ENCODE measurements around the gene PDIA5.

Gene PDIA5

DNA sequence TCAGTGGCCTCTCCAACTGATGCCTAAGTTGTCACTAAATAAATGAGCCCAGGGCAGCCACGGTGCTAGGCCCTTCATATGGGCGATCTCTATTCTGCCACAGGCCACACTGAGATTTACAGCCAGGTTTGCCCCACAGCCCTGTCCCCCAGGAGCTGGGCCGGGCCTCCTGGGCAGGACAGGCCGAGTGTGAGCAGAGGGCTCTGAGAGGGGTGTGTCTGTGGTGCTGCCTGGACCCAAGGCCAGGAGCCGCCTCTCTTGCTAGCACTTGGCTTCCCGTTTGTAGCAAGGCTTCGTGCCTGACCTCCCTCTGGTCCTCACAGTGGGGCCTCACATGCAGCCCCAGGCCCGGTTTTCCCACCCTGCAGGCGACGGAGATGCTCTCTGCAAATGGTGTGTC is 67.8 kb downstream of the PDIA5 start:
- H3K4me3 ChIP-seq (replicated peaks; ENCODE audit: insufficient read depth, low read length): no peak overlapping the region
- TF ChIP-seq GABPA (IDR thresholded peaks at IDR 0.05; ENCODE audit: low read depth): no peak
- TF ChIP-seq SPI1 (IDR thresholded peaks at IDR 0.05; ENCODE audit: borderline replicate concordance, low read depth): no peak
- TF ChIP-seq, protein P1, sequence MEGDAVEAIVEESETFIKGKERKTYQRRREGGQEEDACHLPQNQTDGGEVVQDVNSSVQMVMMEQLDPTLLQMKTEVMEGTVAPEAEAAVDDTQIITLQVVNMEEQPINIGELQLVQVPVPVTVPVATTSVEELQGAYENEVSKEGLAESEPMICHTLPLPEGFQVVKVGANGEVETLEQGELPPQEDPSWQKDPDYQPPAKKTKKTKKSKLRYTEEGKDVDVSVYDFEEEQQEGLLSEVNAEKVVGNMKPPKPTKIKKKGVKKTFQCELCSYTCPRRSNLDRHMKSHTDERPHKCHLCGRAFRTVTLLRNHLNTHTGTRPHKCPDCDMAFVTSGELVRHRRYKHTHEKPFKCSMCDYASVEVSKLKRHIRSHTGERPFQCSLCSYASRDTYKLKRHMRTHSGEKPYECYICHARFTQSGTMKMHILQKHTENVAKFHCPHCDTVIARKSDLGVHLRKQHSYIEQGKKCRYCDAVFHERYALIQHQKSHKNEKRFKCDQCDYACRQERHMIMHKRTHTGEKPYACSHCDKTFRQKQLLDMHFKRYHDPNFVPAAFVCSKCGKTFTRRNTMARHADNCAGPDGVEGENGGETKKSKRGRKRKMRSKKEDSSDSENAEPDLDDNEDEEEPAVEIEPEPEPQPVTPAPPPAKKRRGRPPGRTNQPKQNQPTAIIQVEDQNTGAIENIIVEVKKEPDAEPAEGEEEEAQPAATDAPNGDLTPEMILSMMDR (IDR thresholded peaks at IDR 0.05; ENCODE audit: insufficient read depth, low read length): no peak
- TF ChIP-seq POLR2AphosphoS5 (IDR thresholded peaks at IDR 0.05; ENCODE audit: low read depth): no peak
- TF ChIP-seq REST (IDR thresholded peaks at IDR 0.05; ENCODE audit: insufficient replicate concordance, low read depth): no peak

GRCh38 chr3:123137001-123137400 is 70.2 kb downstream of the PDIA5 start:
- Histone ChIP-seq H3K27me3 (ENCODE audit: insufficient read depth, poor library complexity, severe bottlenecking) (no peaks in the 10 kb centered on the region), H3K27ac (replicated peaks) (no peak overlapping the region), H3K4me3 (replicated peaks; ENCODE audit: insufficient read depth, low read length) (no peak overlapping the region)
- no peak for DNase-seq (ENCODE audit: low read depth in 1 of 2, low spot score in 1 of 2)
- TF ChIP-seq SPI1 (IDR thresholded peaks at IDR 0.05; ENCODE audit: borderline replicate concordance, low read depth) (no peak), REST (IDR thresholded peaks at IDR 0.05; ENCODE audit: insufficient replicate concordance, low read depth) (no peak), GABPA (IDR thresholded peaks at IDR 0.05; ENCODE audit: low read depth) (no peak)

More for the DNA sequence above, 67.8 kb downstream of the PDIA5 start:
- DNase-seq (ENCODE audit: low read depth in 1 of 2, low spot score in 1 of 2): no peak
- Histone ChIP-seq H3K27me3 (ENCODE audit: insufficient read depth, poor library complexity, severe bottlenecking) (no peaks in the 10 kb centered on the region), H3K27ac (replicated peaks) (no peak overlapping the region)

DNA sequence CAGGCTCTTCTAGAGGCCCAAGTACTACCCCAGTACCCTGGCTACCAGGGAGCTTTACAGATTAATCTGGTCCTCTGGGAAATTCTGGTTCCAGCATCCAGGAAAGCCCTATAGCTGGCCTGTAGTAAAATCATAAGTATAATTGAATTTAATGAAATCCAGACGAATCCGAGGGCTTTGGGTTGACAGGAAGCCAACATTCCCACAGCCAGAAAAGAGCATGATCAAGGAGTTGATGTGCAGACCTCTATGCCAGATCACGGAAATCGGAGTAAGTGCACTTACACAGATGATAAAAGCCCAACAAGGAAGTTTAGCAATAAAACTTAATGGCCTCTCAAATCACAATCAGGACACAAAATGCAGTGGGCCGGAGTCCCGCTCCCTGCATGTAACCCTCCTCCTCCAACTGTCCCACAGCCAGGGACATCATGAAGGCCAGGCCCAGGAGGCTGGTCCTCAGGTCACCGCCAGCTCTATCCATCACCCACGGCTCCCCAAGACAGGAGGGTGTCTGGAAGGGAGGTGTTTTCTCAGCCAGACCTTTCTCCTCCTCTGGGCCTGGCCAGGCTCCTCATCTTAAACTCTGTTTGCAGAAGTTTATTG is 72.1 kb downstream of the PDIA5 start:
- Histone ChIP-seq H3K27me3 (ENCODE audit: insufficient read depth, poor library complexity, severe bottlenecking) (no peaks in the 10 kb centered on the region), H3K27ac (replicated peaks) (no peak overlapping the region), H3K4me3 (replicated peaks; ENCODE audit: insufficient read depth, low read length) (no peak overlapping the region)
- DNase-seq (ENCODE audit: low read depth in 1 of 2, low spot score in 1 of 2): no peak
- TF ChIP-seq REST (IDR thresholded peaks at IDR 0.05; ENCODE audit: insufficient replicate concordance, low read depth): no peak
- no peak for TF ChIP-seq SPI1 (IDR thresholded peaks at IDR 0.05; ENCODE audit: borderline replicate concordance, low read depth)
- TF ChIP-seq, protein P1 (IDR thresholded peaks at IDR 0.05; ENCODE audit: insufficient read depth, low read length): no peak
- no peak for TF ChIP-seq GABPA (IDR thresholded peaks at IDR 0.05; ENCODE audit: low read depth)
- TF ChIP-seq POLR2AphosphoS5 (IDR thresholded peaks at IDR 0.05; ENCODE audit: low read depth): no peak
